ENCODE data around the gene DYRK1B. TPM values are rescaled to one million over a fixed set of nuclear protein-coding genes. Genes with fewer than 3 reads are reported as not detected.

Gene DYRK1B
- total and polyA plus RNA-seq, 4 donors: 7.9 to 25.6 (median 20.8) TPM

DNA sequence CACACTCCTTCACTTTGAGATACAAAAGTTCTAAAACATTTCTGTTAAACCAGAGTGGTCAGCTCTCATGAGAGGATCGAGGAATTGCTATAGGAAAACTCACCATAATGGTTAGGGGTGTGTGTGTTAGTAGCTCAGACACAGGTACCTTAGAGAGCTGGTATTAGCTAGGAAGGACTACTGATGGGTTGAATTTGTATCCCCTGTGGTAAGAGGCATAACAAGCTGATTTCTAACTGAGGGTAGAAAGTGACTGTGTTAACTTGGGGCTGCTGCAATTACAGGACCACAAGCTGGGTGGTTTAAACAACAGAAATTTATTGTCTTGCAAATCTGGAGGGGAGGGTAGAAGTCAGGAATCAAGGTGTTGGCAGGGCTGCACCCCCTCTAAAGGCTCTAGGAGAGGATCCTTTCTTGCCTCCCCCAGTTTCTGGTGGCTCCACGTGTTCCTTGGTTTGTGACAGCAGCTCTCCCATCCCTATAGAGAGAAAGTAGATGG, 37.9 kb downstream of the DYRK1B start:
- Histone ChIP-seq H3K9ac (ENCODE audit: insufficient read depth in 1 of 2, low read length in 2 of 2) (no peak overlapping the region), H3K4me3 (no peak overlapping the region), H3K36me3 (ENCODE audit: control insufficient read depth in 4 of 4, insufficient read depth in 4 of 4, low read length in 4 of 4) (no peaks in the 10 kb centered on the region), H3K27ac (ENCODE audit: low read depth in 1 of 2, low read length in 1 of 2) (no peak overlapping the region), H3K4me1 (ENCODE audit: control insufficient read depth in 5 of 5, insufficient read depth in 5 of 5, low read length in 5 of 5) (no peaks in the 10 kb centered on the region), H3K27me3 (ENCODE audit: control insufficient read depth in 3 of 3, insufficient read depth in 3 of 3, low read length in 2 of 3) (peaks cover 0 to 9% (median 0%) of the 10 kb centered on the region in 3 donors), H3K9me3 (ENCODE audit: control insufficient read depth in 4 of 4, insufficient read depth in 3 of 4, low read length in 3 of 4) (peaks cover 0 to 1% (median 0%) of the 10 kb centered on the region in 4 donors)
- no peak for DNase-seq
- WGBS, 2 donors: 28 to 29% methylated on average over 2 of the region's 2 CpGs
- TF ChIP-seq, protein P1, sequence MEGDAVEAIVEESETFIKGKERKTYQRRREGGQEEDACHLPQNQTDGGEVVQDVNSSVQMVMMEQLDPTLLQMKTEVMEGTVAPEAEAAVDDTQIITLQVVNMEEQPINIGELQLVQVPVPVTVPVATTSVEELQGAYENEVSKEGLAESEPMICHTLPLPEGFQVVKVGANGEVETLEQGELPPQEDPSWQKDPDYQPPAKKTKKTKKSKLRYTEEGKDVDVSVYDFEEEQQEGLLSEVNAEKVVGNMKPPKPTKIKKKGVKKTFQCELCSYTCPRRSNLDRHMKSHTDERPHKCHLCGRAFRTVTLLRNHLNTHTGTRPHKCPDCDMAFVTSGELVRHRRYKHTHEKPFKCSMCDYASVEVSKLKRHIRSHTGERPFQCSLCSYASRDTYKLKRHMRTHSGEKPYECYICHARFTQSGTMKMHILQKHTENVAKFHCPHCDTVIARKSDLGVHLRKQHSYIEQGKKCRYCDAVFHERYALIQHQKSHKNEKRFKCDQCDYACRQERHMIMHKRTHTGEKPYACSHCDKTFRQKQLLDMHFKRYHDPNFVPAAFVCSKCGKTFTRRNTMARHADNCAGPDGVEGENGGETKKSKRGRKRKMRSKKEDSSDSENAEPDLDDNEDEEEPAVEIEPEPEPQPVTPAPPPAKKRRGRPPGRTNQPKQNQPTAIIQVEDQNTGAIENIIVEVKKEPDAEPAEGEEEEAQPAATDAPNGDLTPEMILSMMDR (IDR thresholded peaks at IDR 0.05; ENCODE audit: control extremely low read depth, extremely low read depth): no peak
- no peak for ATAC-seq (ENCODE audit: insufficient read depth, low FRiP score)

DNA sequence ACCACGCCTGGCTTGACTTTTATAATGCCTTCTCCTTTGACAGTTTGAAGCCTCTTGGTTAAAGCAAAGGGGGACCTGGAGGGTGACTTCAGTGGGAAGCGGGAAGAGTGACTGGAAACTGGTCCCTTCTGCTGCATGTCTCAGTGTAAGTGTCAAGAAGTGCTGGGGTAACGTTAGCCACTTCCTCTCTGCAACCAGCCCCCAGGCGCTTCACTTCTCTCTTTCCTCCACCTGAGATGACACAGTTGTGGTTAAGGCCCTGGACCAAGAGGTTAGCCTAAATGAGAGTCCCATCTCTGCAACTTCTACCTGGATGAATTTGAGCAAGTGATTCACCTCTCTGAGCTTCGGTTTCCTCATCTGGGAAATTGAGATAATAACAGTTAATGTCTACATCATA, 39.0 kb downstream of the DYRK1B start:
- H3K9ac ChIP-seq (ENCODE audit: insufficient read depth in 1 of 2, low read length in 2 of 2): no peak overlapping the region
- TF ChIP-seq, protein P1 (IDR thresholded peaks at IDR 0.05; ENCODE audit: control extremely low read depth, extremely low read depth): no peak
- H3K27me3 ChIP-seq (ENCODE audit: control insufficient read depth in 3 of 3, insufficient read depth in 3 of 3, low read length in 2 of 3): peaks cover 0 to 9% (median 0%) of the 10 kb centered on the region in 3 donors
- 45 to 59% methylated on average over 5 of the region's 5 CpGs for WGBS, 2 donors
- H3K27ac ChIP-seq (ENCODE audit: low read depth in 1 of 2, low read length in 1 of 2): no peak overlapping the region
- peaks cover 0 to 1% (median 0%) of the 10 kb centered on the region in 4 donors for H3K9me3 ChIP-seq (ENCODE audit: control insufficient read depth in 4 of 4, insufficient read depth in 3 of 4, low read length in 3 of 4)
- H3K4me3 ChIP-seq: no peak overlapping the region
- ATAC-seq (ENCODE audit: insufficient read depth, low FRiP score): no peak
- no peak for DNase-seq
- H3K4me1 ChIP-seq (ENCODE audit: control insufficient read depth in 5 of 5, insufficient read depth in 5 of 5, low read length in 5 of 5): no peaks in the 10 kb centered on the region
- no peaks in the 10 kb centered on the region for H3K36me3 ChIP-seq (ENCODE audit: control insufficient read depth in 4 of 4, insufficient read depth in 4 of 4, low read length in 4 of 4)

DNA sequence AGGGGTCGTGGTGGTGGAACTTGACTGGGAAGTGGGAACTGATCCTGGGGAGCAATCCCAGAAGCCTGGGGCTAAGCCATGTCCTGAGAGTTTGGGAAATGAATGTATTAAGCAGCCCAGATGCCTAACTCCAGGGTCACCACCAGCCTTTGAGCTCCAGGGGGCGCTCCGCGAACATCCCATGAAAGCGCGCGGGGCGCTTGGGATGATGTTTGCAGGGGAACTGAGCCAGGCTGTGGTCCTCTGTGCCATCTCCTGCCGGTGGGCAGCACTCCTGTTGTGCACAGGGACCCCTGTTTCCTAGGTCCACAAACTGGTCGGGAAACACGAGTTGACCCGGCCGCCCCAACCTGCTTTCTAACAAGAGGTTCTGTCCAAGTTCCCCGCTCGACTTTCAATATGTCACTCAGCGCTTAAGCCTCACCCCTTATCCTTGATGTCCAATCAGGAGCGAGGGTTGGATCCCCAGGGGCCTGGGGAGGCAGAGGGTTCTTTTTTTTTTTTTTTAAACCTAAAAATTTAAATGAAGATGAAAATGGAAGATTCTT, 40.9 kb downstream of the DYRK1B start:
- Histone ChIP-seq H3K9me3 (ENCODE audit: control insufficient read depth in 4 of 4, insufficient read depth in 3 of 4, low read length in 3 of 4) (peaks cover 0 to 1% (median 0%) of the 10 kb centered on the region in 4 donors), H3K27me3 (ENCODE audit: control insufficient read depth in 3 of 3, insufficient read depth in 3 of 3, low read length in 2 of 3) (peaks cover 0 to 9% (median 0%) of the 10 kb centered on the region in 3 donors), H3K4me1 (ENCODE audit: control insufficient read depth in 5 of 5, insufficient read depth in 5 of 5, low read length in 5 of 5) (no peaks in the 10 kb centered on the region), H3K36me3 (ENCODE audit: control insufficient read depth in 4 of 4, insufficient read depth in 4 of 4, low read length in 4 of 4) (no peaks in the 10 kb centered on the region), H3K4me3 (peak overlapping the region; percentile 11), H3K27ac (ENCODE audit: low read depth in 1 of 2, low read length in 1 of 2) (no peak overlapping the region), H3K9ac (ENCODE audit: insufficient read depth in 1 of 2, low read length in 2 of 2) (no peak overlapping the region)
- 1% methylated on average over 17 of the region's 17 CpGs for WGBS, 2 donors
- ATAC-seq (ENCODE audit: insufficient read depth, low FRiP score) (peak; percentile 93), DNase-seq (peak; percentile 75 to 79 (median 79))
- TF ChIP-seq, protein P1 (IDR thresholded peaks at IDR 0.05; ENCODE audit: control extremely low read depth, extremely low read depth): peak; percentile 72

DNA sequence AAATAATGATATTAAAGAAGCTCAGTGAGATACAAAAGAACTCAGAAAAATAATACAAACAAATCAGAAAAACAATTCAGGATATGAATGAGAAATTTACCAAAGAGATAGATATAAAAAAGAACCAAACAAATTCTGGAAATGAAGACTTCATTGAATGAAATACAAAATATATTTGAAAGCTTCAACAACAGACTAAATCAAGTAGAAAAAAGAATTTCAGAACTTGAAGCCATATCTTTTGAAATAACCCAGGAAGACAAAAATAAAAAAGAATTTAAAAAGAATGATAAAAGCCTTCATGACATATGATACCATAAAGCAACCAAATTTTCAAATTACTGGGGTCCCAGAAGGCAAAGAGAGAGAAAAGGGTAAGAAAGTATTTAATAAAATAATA, 45.7 kb downstream of the DYRK1B start:
- no peaks in the 10 kb centered on the region for H3K36me3 ChIP-seq (ENCODE audit: control insufficient read depth in 4 of 4, insufficient read depth in 4 of 4, low read length in 4 of 4)
- H3K9me3 ChIP-seq (ENCODE audit: control insufficient read depth in 4 of 4, insufficient read depth in 3 of 4, low read length in 3 of 4): peaks cover 0 to 6% (median 0%) of the 10 kb centered on the region in 4 donors

More for the DNA sequence above, 45.7 kb downstream of the DYRK1B start:
- DNase-seq (no peak), ATAC-seq (ENCODE audit: insufficient read depth, low FRiP score) (no peak)
- Histone ChIP-seq H3K9ac (ENCODE audit: insufficient read depth in 1 of 2, low read length in 2 of 2) (no peak overlapping the region), H3K27me3 (ENCODE audit: control insufficient read depth in 3 of 3, insufficient read depth in 3 of 3, low read length in 2 of 3) (no peaks in the 10 kb centered on the region), H3K27ac (ENCODE audit: low read depth in 1 of 2, low read length in 1 of 2) (no peak overlapping the region), H3K4me1 (ENCODE audit: control insufficient read depth in 5 of 5, insufficient read depth in 5 of 5, low read length in 5 of 5) (no peaks in the 10 kb centered on the region), H3K4me3 (no peak overlapping the region)
- TF ChIP-seq, protein P1 (IDR thresholded peaks at IDR 0.05; ENCODE audit: control extremely low read depth, extremely low read depth): no peak
